ENCODE measurements around the gene COQ7. TPM values are rescaled to one million over a fixed set of nuclear protein-coding genes. Genes with fewer than 3 reads are reported as not detected.

Gene COQ7
- total RNA-seq, 3 donors from 2014 or later (not counting 1 experiment from before 2014, with no cell fraction given), result 16.3 to 17.9 (median 17.1) TPM

DNA sequence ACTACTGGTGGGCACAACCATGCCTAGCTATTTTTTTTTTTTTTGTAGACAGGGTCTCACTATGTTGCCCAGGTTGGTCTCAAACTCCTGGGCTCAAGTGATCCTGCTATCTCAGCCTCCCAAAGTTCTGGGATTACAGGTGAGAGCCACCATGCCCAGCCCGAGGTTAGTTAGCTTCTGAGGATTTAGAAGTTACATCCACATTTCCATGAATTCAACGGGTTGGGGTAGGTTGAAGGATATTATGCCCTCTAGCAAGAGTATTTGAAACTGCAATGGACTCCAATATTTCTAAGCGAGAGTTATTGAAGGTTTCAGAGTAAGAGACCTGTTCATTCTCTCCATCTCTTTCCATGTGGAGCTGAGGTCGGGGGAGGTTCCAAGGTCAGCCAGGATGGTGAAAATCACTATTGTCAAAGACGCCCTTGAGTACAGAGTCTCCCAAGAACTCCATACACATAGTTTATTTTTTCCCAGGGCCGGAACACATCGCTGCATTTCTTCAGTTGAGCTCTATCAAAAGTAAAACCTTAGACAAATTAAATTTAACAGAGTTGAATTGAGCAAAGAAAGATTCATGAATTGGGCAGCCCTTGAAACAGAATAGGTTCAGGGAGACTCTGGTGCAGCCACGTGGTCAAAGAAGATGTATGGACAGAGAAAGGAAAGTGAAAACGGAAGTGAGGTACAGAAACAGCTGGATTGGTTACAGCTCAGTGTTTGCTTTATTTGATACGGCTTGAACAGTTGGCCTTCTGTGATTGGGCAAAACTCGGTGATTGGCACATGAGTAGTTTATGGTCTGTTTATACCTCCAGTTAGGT lies 27.3 kb downstream of the COQ7 start:
- no peak overlapping the region for H3K27ac ChIP-seq (ENCODE audit: low read length)
- no peaks in the 10 kb centered on the region for H3K36me3 Mint-ChIP-seq
- H3K27ac Mint-ChIP-seq, result no peak overlapping the region
- intact Hi-C loops (cut with micrococcal nuclease), result no loop called here
- peaks cover 3 to 6% of the 10 kb centered on the region in 2 donors for H3K27me3 Mint-ChIP-seq (ENCODE audit: low read depth in 2 of 2)
- H3K9me3 ChIP-seq (ENCODE audit: control insufficient read depth, insufficient read depth, low read length), result no peaks in the 10 kb centered on the region
- no peak overlapping the region for H3K4me3 Mint-ChIP-seq
- peak; percentile 30 to 46 (median 31) for ATAC-seq
- TF ChIP-seq, protein P1, sequence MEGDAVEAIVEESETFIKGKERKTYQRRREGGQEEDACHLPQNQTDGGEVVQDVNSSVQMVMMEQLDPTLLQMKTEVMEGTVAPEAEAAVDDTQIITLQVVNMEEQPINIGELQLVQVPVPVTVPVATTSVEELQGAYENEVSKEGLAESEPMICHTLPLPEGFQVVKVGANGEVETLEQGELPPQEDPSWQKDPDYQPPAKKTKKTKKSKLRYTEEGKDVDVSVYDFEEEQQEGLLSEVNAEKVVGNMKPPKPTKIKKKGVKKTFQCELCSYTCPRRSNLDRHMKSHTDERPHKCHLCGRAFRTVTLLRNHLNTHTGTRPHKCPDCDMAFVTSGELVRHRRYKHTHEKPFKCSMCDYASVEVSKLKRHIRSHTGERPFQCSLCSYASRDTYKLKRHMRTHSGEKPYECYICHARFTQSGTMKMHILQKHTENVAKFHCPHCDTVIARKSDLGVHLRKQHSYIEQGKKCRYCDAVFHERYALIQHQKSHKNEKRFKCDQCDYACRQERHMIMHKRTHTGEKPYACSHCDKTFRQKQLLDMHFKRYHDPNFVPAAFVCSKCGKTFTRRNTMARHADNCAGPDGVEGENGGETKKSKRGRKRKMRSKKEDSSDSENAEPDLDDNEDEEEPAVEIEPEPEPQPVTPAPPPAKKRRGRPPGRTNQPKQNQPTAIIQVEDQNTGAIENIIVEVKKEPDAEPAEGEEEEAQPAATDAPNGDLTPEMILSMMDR (IDR thresholded peaks at IDR 0.05), result no peak
- H3K4me1 Mint-ChIP-seq, result no peaks in the 10 kb centered on the region
- no peaks in the 10 kb centered on the region for H3K4me1 ChIP-seq (ENCODE audit: control insufficient read depth, insufficient read depth, low read length)
- H3K36me3 ChIP-seq (ENCODE audit: control insufficient read depth, insufficient read depth, low read length), result no peaks in the 10 kb centered on the region
- no peaks in the 10 kb centered on the region for H3K27me3 ChIP-seq (ENCODE audit: control insufficient read depth, insufficient read depth, low read length)
- no peak overlapping the region for H3K4me3 ChIP-seq (ENCODE audit: low read length)
- 78% methylated on average over 10 of the region's 11 CpGs for WGBS (ENCODE audit: insufficient coverage)
- DNase-seq, result peak in 1 of 2 donors; percentile 23
- H3K9me3 Mint-ChIP-seq, result no peaks in the 10 kb centered on the region

DNA sequence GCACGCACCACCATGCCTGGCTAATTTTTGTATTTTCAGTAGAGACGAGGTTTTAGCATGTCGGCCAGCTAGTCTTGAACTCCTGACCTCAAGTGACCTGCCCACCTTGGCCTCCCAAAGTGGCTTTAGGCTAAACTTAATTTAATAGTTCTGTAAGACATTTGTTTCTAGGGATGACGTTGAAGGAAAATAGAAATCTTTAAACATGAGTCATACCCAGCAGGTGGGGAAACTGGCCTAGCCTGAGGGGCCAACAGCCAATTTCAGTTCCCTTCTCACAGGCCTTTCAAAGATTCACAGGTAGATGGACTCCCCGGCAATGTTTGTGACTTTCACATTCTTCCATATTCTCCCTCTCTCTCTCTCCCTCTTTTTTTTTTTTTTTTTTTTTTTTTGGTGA lies 28.2 kb downstream of the COQ7 start:
- Histone ChIP-seq H3K27ac (ENCODE audit: low read length) (no peak overlapping the region), H3K4me1 (ENCODE audit: control insufficient read depth, insufficient read depth, low read length) (no peaks in the 10 kb centered on the region), H3K4me3 (ENCODE audit: low read length) (no peak overlapping the region), H3K9me3 (ENCODE audit: control insufficient read depth, insufficient read depth, low read length) (no peaks in the 10 kb centered on the region), H3K36me3 (ENCODE audit: control insufficient read depth, insufficient read depth, low read length) (no peaks in the 10 kb centered on the region), H3K27me3 (ENCODE audit: control insufficient read depth, insufficient read depth, low read length) (no peaks in the 10 kb centered on the region)
- Mint-ChIP-seq H3K4me3 (no peak overlapping the region), H3K4me1 (no peaks in the 10 kb centered on the region), H3K27ac (no peak overlapping the region), H3K36me3 (no peaks in the 10 kb centered on the region), H3K9me3 (no peaks in the 10 kb centered on the region), H3K27me3 (ENCODE audit: low read depth in 2 of 2) (peaks cover 3 to 5% of the 10 kb centered on the region in 2 donors)
- ATAC-seq (no peak), DNase-seq (no peak)
- WGBS (ENCODE audit: insufficient coverage), result 83% methylated on average over 4 of the region's 5 CpGs
- TF ChIP-seq, protein P1 (IDR thresholded peaks at IDR 0.05), result no peak
- intact Hi-C loops (cut with micrococcal nuclease), result no loop called here

DNA sequence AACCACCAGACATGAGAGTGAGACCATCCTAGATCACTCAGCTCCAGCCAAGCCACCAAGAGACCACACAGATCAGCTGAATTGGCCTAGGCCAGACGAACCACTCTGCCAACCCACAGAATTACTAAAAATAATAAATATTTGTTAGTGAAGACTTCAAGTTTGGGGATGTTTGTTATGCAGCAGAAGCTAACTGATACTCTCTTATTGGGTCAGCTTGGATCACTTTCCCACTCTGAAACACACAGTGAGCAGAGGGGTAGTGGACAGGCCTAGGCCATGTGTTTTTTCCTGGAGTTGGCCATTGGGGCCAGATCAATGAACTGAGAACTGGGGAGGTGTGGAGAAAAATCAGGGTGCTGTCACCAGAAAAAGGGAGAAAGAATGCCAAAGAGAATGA lies 30.8 kb downstream of the COQ7 start:
- H3K4me3 ChIP-seq (ENCODE audit: low read length), result no peak overlapping the region
- no peaks in the 10 kb centered on the region for H3K27me3 Mint-ChIP-seq (ENCODE audit: low read depth in 2 of 2)
- no peak overlapping the region for H3K4me3 Mint-ChIP-seq
- no peaks in the 10 kb centered on the region for H3K27me3 ChIP-seq (ENCODE audit: control insufficient read depth, insufficient read depth, low read length)
- no peaks in the 10 kb centered on the region for H3K4me1 ChIP-seq (ENCODE audit: control insufficient read depth, insufficient read depth, low read length)
- no peaks in the 10 kb centered on the region for H3K4me1 Mint-ChIP-seq
- intact Hi-C loops (cut with micrococcal nuclease), result no loop called here
- no peak overlapping the region for H3K27ac ChIP-seq (ENCODE audit: low read length)
- no peaks in the 10 kb centered on the region for H3K36me3 Mint-ChIP-seq
- TF ChIP-seq, protein P1 (IDR thresholded peaks at IDR 0.05), result no peak
- no peak for ATAC-seq
- DNase-seq, result no peak
- no peaks in the 10 kb centered on the region for H3K9me3 Mint-ChIP-seq
- no CpG with 5 or more reads among the region's 1 CpG for WGBS (ENCODE audit: insufficient coverage)
- H3K36me3 ChIP-seq (ENCODE audit: control insufficient read depth, insufficient read depth, low read length), result no peaks in the 10 kb centered on the region
- H3K9me3 ChIP-seq (ENCODE audit: control insufficient read depth, insufficient read depth, low read length), result no peaks in the 10 kb centered on the region
- no peak overlapping the region for H3K27ac Mint-ChIP-seq

All from natural killer cell (primary cell).